SU-DHL-6 (cell line): ENCODE results near the gene ANXA10.

Experiments used
- H2AFZ ChIP-seq: fragments of 200-600 bp; sonication (generic); 2 replicates; pipeline ENCODE4 v1.6.1; 2014; ENCODE audit warnings: low read depth, mild to moderate bottlenecking, moderate library complexity, mixed read lengths, antibody characterized with exemption, low read length; ENCODE audit not compliant: severe bottlenecking
- H3F3A ChIP-seq: fragments of 200-600 bp; shearing (Covaris generic); 2 replicates; pipeline ENCODE4 v1.6.0; 2016; ENCODE audit warnings: antibody characterized with exemption, mild to moderate bottlenecking; ENCODE audit not compliant: insufficient read depth
- H3K27ac ChIP-seq: fragments of 200-600 bp; sonication (generic); 2 replicates; pipeline ENCODE4 v1.5.1; 2016; ENCODE audit warnings: low read depth, mild to moderate bottlenecking, low read length, moderate library complexity, mixed read lengths
- H3K27me3 ChIP-seq: fragments of 200-600 bp; sonication (generic), shearing (Covaris generic); 2 replicates; pipeline ENCODE4 v1.6.0; 2014; ENCODE audit warnings: mild to moderate bottlenecking, low read length
- H3K36me3 ChIP-seq: fragments of 200-600 bp; sonication (generic); 2 replicates; pipeline ENCODE4 v1.6.1; 2014; ENCODE audit warnings: mild to moderate bottlenecking, low read length, mixed read lengths
- H3K4me2 ChIP-seq: fragments of 300-600, 200-600 bp; shearing (Covaris generic), sonication (generic); 2 replicates; pipeline ENCODE4 v1.6.0; 2014; ENCODE audit warnings: low read length, low read depth, mild to moderate bottlenecking; ENCODE audit not compliant: poor library complexity, severe bottlenecking
- H3K4me3 ChIP-seq: fragments of 200-600 bp; sonication (generic); 2 replicates; pipeline ENCODE4 v1.5.1; 2014; ENCODE audit warnings: antibody characterized with exemption, low read length, mild to moderate bottlenecking, mixed read lengths; ENCODE audit not compliant: insufficient read depth, poor library complexity, severe bottlenecking
- H3K79me2 ChIP-seq: fragments of 200-600 bp; sonication (generic); 2 replicates; pipeline ENCODE4 v1.6.1; 2014; ENCODE audit warnings: mild to moderate bottlenecking, low read length, moderate library complexity; ENCODE audit not compliant: insufficient read depth
- H3K9ac ChIP-seq: fragments of 200-600 bp; sonication (generic); 2 replicates; pipeline ENCODE4 v1.7.0; 2014; ENCODE audit warnings: mild to moderate bottlenecking, low read length
- H3K9me2 ChIP-seq: fragments of 200-600 bp; sonication (generic); replicated peaks from 2 replicates; pipeline ENCODE4 v1.6.1; 2014; ENCODE audit warnings: low read length; ENCODE audit not compliant: insufficient read depth
- H3K9me3 ChIP-seq: fragments of 200-600 bp; sonication (generic); 2 replicates; pipeline ENCODE4 v1.6.1; 2014; ENCODE audit warnings: low read length, mixed read lengths; ENCODE audit not compliant: insufficient read depth
- H4K20me1 ChIP-seq: fragments of 200-600 bp; sonication (generic); 2 replicates; pipeline ENCODE4 v1.6.1; 2014; ENCODE audit warnings: low read depth, mild to moderate bottlenecking, antibody characterized with exemption, low read length, moderate library complexity, mixed read lengths
- CTCF ChIP-seq: fragments of 200-600 bp; sonication (generic); IDR thresholded peaks from one replicate; pipeline ENCODE4 v1.5.1; 2017; ENCODE audit warnings: antibody characterized with exemption, mild to moderate bottlenecking, low read length, moderate library complexity; ENCODE audit not compliant: insufficient read depth, poor library complexity, severe bottlenecking
- EZH2phosphoT487 ChIP-seq: fragments of 200-600 bp; sonication (generic), shearing (Covaris generic); conservative IDR thresholded peaks from 2 replicates; pipeline ENCODE4 v1.6.1; 2018; ENCODE audit warnings: mild to moderate bottlenecking, antibody characterized with exemption, low read length, moderate library complexity, mixed read lengths

The ANXA10 gene

GRCh38 chr4:168197926-168198325 is 105.6 kb downstream of the ANXA10 start:
- Histone ChIP-seq H3K9me2 (no peaks in the 10 kb centered on the region), H3K4me3 (no peak overlapping the region), H3K79me2 (no peaks in the 10 kb centered on the region), H3K36me3 (no peaks in the 10 kb centered on the region), H3K27ac (no peak overlapping the region), H4K20me1 (no peaks in the 10 kb centered on the region), H3F3A (no peaks in the 10 kb centered on the region), H3K9me3 (peaks cover 8% of the 10 kb centered on the region; the same call in 1 of the 2 replicates), H3K9ac (no peak overlapping the region), H3K27me3 (no peaks in the 10 kb centered on the region), H3K4me2 (no peak overlapping the region), H2AFZ (no peak overlapping the region)
- TF ChIP-seq EZH2phosphoT487 (no peak), CTCF (no peak)

GRCh38 chr4:168199260-168199957 is 107.1 kb downstream of the ANXA10 start:
- Histone ChIP-seq H3K27me3 (no peaks in the 10 kb centered on the region), H3K36me3 (no peaks in the 10 kb centered on the region), H3K4me2 (no peak overlapping the region), H3K9ac (no peak overlapping the region), H3F3A (no peaks in the 10 kb centered on the region), H3K79me2 (no peaks in the 10 kb centered on the region), H3K27ac (no peak overlapping the region), H3K9me2 (no peaks in the 10 kb centered on the region), H3K4me3 (no peak overlapping the region), H3K9me3 (peaks cover 17% of the 10 kb centered on the region; the same call in 1 of the 2 replicates), H4K20me1 (no peaks in the 10 kb centered on the region), H2AFZ (no peak overlapping the region)
- TF ChIP-seq CTCF (no peak), EZH2phosphoT487 (no peak)

DNA sequence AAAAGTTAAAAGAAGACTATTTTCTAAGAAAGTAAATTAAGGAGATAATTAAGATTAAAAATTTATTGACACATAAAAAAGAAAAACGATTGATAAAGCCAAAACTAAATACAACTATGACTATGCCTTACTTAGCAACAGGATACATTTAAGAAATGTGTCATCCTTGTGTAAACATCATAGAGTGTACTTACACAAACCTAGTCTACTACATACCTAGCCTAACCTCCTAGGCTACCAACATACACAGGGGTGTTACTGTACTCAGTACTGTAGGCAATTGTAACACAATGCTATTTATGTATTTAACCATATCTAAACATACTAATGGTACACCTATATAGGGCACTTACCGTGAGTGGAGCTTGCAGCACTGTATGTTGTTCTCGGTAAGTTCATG is 108.3 kb downstream of the ANXA10 start:
- H3K27ac ChIP-seq: no peak overlapping the region
- H3K36me3 ChIP-seq: no peaks in the 10 kb centered on the region
- no peaks in the 10 kb centered on the region for H3K9me2 ChIP-seq
- TF ChIP-seq EZH2phosphoT487 (no peak), CTCF (no peak)
- no peak overlapping the region for H3K4me2 ChIP-seq
- peaks cover 17% of the 10 kb centered on the region; the same call in 1 of the 2 replicates for H3K9me3 ChIP-seq
- no peaks in the 10 kb centered on the region for H3K79me2 ChIP-seq
- no peak overlapping the region for H3K9ac ChIP-seq
- H4K20me1 ChIP-seq: no peaks in the 10 kb centered on the region
- H3K27me3 ChIP-seq: no peaks in the 10 kb centered on the region
- no peaks in the 10 kb centered on the region for H3F3A ChIP-seq
- no peak overlapping the region for H3K4me3 ChIP-seq
- H2AFZ ChIP-seq: no peak overlapping the region
